HL-60 (cell line): ENCODE results near the gene MCF2L2.
A peak's percentile ranks its signal among the peaks of the same experiment; 100 is the strongest.

Source experiments
- DNase-seq, 2 experiments: peaks; one replicate each; pipeline ENCODE4 v3.0.0-alpha.2; 2010 to 2020; ENCODE audit warnings: low read depth in 1 of 2, low spot score in 1 of 2
- H3K27ac ChIP-seq: fragments of 250-450 bp; sonication (Bioruptor Pico); replicated peaks from 2 replicates; pipeline ENCODE4 v1.5.1; 2020; ENCODE audit warnings: mild to moderate bottlenecking, moderate library complexity
- H3K27me3 ChIP-seq: fragments of 250-450 bp; sonication (Bioruptor Pico); 2 replicates; pipeline ENCODE4 v1.5.1; 2021; ENCODE audit warnings: mild to moderate bottlenecking, moderate library complexity; ENCODE audit not compliant: insufficient read depth, poor library complexity, severe bottlenecking
- H3K4me3 ChIP-seq: replicated peaks from 2 replicates; pipeline ENCODE4 v1.5.1; 2011; ENCODE audit warnings: mild to moderate bottlenecking, control low read depth, low read length; ENCODE audit not compliant: insufficient read depth
- CTCF ChIP-seq: IDR thresholded peaks from one replicate; pipeline ENCODE4 v1.5.1; 2011; ENCODE audit warnings: low read length, control low read depth, inconsistent platforms; ENCODE audit not compliant: insufficient read depth
- GABPA ChIP-seq: IDR thresholded peaks from 2 replicates; pipeline ENCODE4 v1.6.1; 2012; ENCODE audit warnings: low read depth
- POLR2AphosphoS5 ChIP-seq: IDR thresholded peaks from 2 replicates; pipeline ENCODE4 v1.6.1; 2012; ENCODE audit warnings: low read depth
- REST ChIP-seq: IDR thresholded peaks from 2 replicates; pipeline ENCODE4 v1.6.1; 2012; ENCODE audit warnings: low read depth; ENCODE audit not compliant: insufficient replicate concordance
- SPI1 ChIP-seq: IDR thresholded peaks from 2 replicates; pipeline ENCODE4 v1.6.1; 2012; ENCODE audit warnings: low read depth, mild to moderate bottlenecking, borderline replicate concordance

The MCF2L2 gene

GRCh38 chr3:183156266-183156665 lies 272.2 kb downstream of the MCF2L2 start:
- TF ChIP-seq GABPA, result no peak
- TF ChIP-seq POLR2AphosphoS5, result no peak
- no peak for TF ChIP-seq REST
- TF ChIP-seq CTCF, result no peak
- no peak for TF ChIP-seq SPI1
- no peak overlapping the region for H3K27ac ChIP-seq
- no peaks in the 10 kb centered on the region for H3K27me3 ChIP-seq
- no peak overlapping the region for H3K4me3 ChIP-seq
- DNase-seq, result no peak

- Histone ChIP-seq H3K27me3 (no peaks in the 10 kb centered on the region), H3K27ac (no peak overlapping the region), H3K4me3 (no peak overlapping the region)
- DNase-seq, result no peak
- TF ChIP-seq GABPA (no peak), POLR2AphosphoS5 (no peak), SPI1 (no peak), REST (no peak), CTCF (no peak)
Measured at GRCh38 chr3:183155499-183155898, 272.9 kb downstream of the MCF2L2 start.

GRCh38 chr3:183153210-183153950 lies 275.0 kb downstream of the MCF2L2 start:
- no peak for TF ChIP-seq CTCF
- no peak for TF ChIP-seq POLR2AphosphoS5
- Histone ChIP-seq H3K4me3 (no peak overlapping the region), H3K27ac (no peak overlapping the region), H3K27me3 (no peaks in the 10 kb centered on the region)
- no peak for DNase-seq

GRCh38 chr3:183151821-183152351 lies 276.5 kb downstream of the MCF2L2 start:
- H3K27me3 ChIP-seq, result no peaks in the 10 kb centered on the region
- DNase-seq, result peak; percentile 91 to 92
- H3K27ac ChIP-seq, result peak overlapping the region; percentile 21
- TF ChIP-seq GABPA (peak; percentile 37; the same call in 1 of the 2 replicates), REST (no peak), SPI1 (peak; percentile 41; the same call in 1 of the 2 replicates), CTCF (no peak), POLR2AphosphoS5 (peak; percentile 61)
- no peak overlapping the region for H3K4me3 ChIP-seq
